Panc1 (cell line): ENCODE results near the gene SCRN1. TPM values are rescaled to one million over a fixed set of nuclear protein-coding genes. Genes with fewer than 3 reads are reported as not detected.

Source experiments
- ATAC-seq: fragments of 200-7000 bp; cut with Tn5 transposase; 2 replicates; pipeline ENCODE4 v1.9.1; 2020; ENCODE audit warnings: mild to moderate bottlenecking, moderate library complexity
- BruUV-seq: library from RNA; stranded (reverse); fragments of 400-500 nt; replicated peaks from 2 replicates; lab custom pipeline; 2021; lab: Mats Ljungman, UMichigan
- CTCF ChIA-PET: fragments of 300-600 bp; sonication (Branson Sonifier 250); formaldehyde crosslinking; loops from one replicate; lab custom pipeline; 2022; ENCODE audit warnings: antibody characterized with exemption; lab: Charles Lee
- POLR2A ChIA-PET: fragments of 300-600 bp; sonication (Branson Sonifier 250); formaldehyde crosslinking; loops from one replicate; lab custom pipeline; 2022; ENCODE audit warnings: antibody characterized with exemption; lab: Charles Lee
- DNase-seq: peaks from one replicate; pipeline ENCODE4 v3.0.0-alpha.2; 2010; ENCODE audit warnings: low read depth, low spot score
- H3K27ac ChIP-seq: 2 replicates; pipeline ENCODE4 v1.5.1; 2011; ENCODE audit warnings: mild to moderate bottlenecking, low read length, inconsistent platforms
- H3K27me3 ChIP-seq: fragments of 200-500 bp; sonication (Bioruptor generic); 2 replicates; pipeline ENCODE4 v1.6.0; 2014; ENCODE audit warnings: low read length, inconsistent platforms; ENCODE audit not compliant: control insufficient read depth, insufficient read depth
- H3K36me3 ChIP-seq: fragments of 200-500 bp; sonication (Bioruptor generic); 2 replicates; pipeline ENCODE4 v1.5.1; 2014; ENCODE audit warnings: inconsistent platforms, mild to moderate bottlenecking, low read length, moderate library complexity; ENCODE audit not compliant: control insufficient read depth, insufficient read depth
- H3K4me1 ChIP-seq: 2 replicates; pipeline ENCODE4 v1.5.1; 2011; ENCODE audit warnings: inconsistent platforms, mild to moderate bottlenecking, low read length, moderate library complexity; ENCODE audit not compliant: control insufficient read depth, insufficient read depth
- H3K4me3 ChIP-seq, 2 experiments: 2 replicates each; pipeline ENCODE4 v1.5.1; 2011 to 2012; ENCODE audit warnings: low read depth in 2 of 2, low read length in 2 of 2, mild to moderate bottlenecking in 2 of 2, inconsistent platforms in 1 of 2, moderate library complexity in 1 of 2
- H3K9me3 ChIP-seq: fragments of 200-500 bp; sonication (Bioruptor generic); 2 replicates; pipeline ENCODE4 v1.5.1; 2014; ENCODE audit warnings: low read depth, mild to moderate bottlenecking, inconsistent platforms, low read length, moderate library complexity; ENCODE audit not compliant: control insufficient read depth, insufficient read depth
- CTCF ChIP-seq: fragments of 450-650 bp; IDR thresholded peaks from 2 replicates; pipeline ENCODE4 v1.5.1; 2017; ENCODE audit warnings: mild to moderate bottlenecking
- POLR2AphosphoS5 ChIP-seq: IDR thresholded peaks from 2 replicates; pipeline ENCODE4 v1.6.1; 2012; ENCODE audit warnings: mild to moderate bottlenecking, low read depth, low read length, moderate library complexity
- REST ChIP-seq, 2 experiments: IDR thresholded peaks; 2 replicates each; pipeline ENCODE4 v1.6.1; 2011 to 2012; ENCODE audit warnings: low read depth in 2 of 2, control low read depth in 1 of 2, low read length in 1 of 2, mild to moderate bottlenecking in 1 of 2, moderate library complexity in 1 of 2; ENCODE audit not compliant: insufficient read depth in 1 of 2
- SIN3A ChIP-seq: IDR thresholded peaks from 2 replicates; pipeline ENCODE4 v1.6.1; 2012; ENCODE audit warnings: low read depth, mild to moderate bottlenecking, low read length, moderate library complexity, borderline replicate concordance; ENCODE audit not compliant: insufficient read depth
- TCF7L2 ChIP-seq: IDR thresholded peaks from 2 replicates; pipeline ENCODE4 v1.6.1; 2011; ENCODE audit warnings: mild to moderate bottlenecking, low read depth, low read length, inconsistent platforms
- in situ Hi-C: cut with HindIII; loops from 2 replicates; pipeline ENCODE4 v1.10.0; 2016; ENCODE audit warnings: low sequenced_read_pairs, low pct_unique_long_range_greater_than_20kb
- intact Hi-C: fragments of 100-400 bp; cut with micrococcal nuclease; formaldehyde crosslinking; loops from one replicate; pipeline ENCODE4 v1.10.0; 2022; ENCODE audit not compliant: unreplicated experiment
- total RNA-seq: library from RNA; stranded (reverse); gene quantifications from one replicate; pipeline ENCODE4 v1.2.1, GENCODE V29; 2021; ENCODE audit not compliant: unreplicated experiment

Gene SCRN1
- total RNA-seq, 1 experiment from 2014 or later: 189 TPM

- no peak for DNase-seq
- H3K27ac ChIP-seq: no peak overlapping the region
- CTCF ChIA-PET: no interaction called here
- ATAC-seq: no peak
- no TSS peak for BruUV-seq
- intact Hi-C loops (loop anchor here (5.0 kb wide), 1 partner anchor 114 kb away; no protein-coding TSS in a partner anchor), in situ Hi-C loops (no loop called here)
- no peaks in the 10 kb centered on the region for H3K27me3 ChIP-seq
- peaks cover 18% of the 10 kb centered on the region for H3K36me3 ChIP-seq
- H3K4me1 ChIP-seq: no peaks in the 10 kb centered on the region
- POLR2A ChIA-PET: interaction anchor here (0.5 to 0.6 kb wide), 2 partner anchors 212 to 325 kb away, joined by 11 to 12 read pairs; no protein-coding TSS in a partner anchor
- no peak overlapping the region for H3K4me3 ChIP-seq
- TF ChIP-seq REST (IDR thresholded peaks at IDR 0.05; ENCODE audit: insufficient read depth in 1 of 2, low read depth in 2 of 2, low read length in 1 of 2) (no peak), CTCF (no peak), TCF7L2 (no peak), SIN3A (no peak), POLR2AphosphoS5 (no peak)
- no peaks in the 10 kb centered on the region for H3K9me3 ChIP-seq
Measured at GRCh38 chr7:29948587-29948986, 41.0 kb downstream of the SCRN1 start.

- Histone ChIP-seq H3K4me3 (no peak overlapping the region), H3K27ac (no peak overlapping the region), H3K27me3 (no peaks in the 10 kb centered on the region), H3K9me3 (no peaks in the 10 kb centered on the region), H3K36me3 (peaks cover 33% of the 10 kb centered on the region), H3K4me1 (no peaks in the 10 kb centered on the region)
- DNase-seq: no peak
- peak; percentile 36; the same call in 1 of the 2 replicates for ATAC-seq
- intact Hi-C loops (loop anchor here (5.0 kb wide), 1 partner anchor 116 kb away; no protein-coding TSS in a partner anchor), in situ Hi-C loops (no loop called here)
- no TSS peak for BruUV-seq
- CTCF ChIA-PET: no interaction called here
- POLR2A ChIA-PET: no interaction called here
- no peak for TF ChIP-seq REST (IDR thresholded peaks at IDR 0.05; ENCODE audit: insufficient read depth in 1 of 2, low read depth in 2 of 2, low read length in 1 of 2)
- peak; percentile 70; the same call in 1 of the 2 replicates for TF ChIP-seq CTCF
Measured at GRCh38 chr7:29946428-29947186, 43.0 kb downstream of the SCRN1 start.
